H54 (cell line): ENCODE data around the gene FSTL5.

Experiments
- DNase-seq: peaks from one replicate; pipeline ENCODE4 v3.0.0; 2011; ENCODE audit warnings: low spot score, mixed read lengths; ENCODE audit not compliant: insufficient read length
- FAIRE-seq: peaks from 3 replicates; lab custom pipeline; 2011; peaks lifted over from hg19 to GRCh38; lab: Jason Lieb, UNC
- POLR2A ChIP-seq: IDR thresholded peaks from 2 replicates; pipeline ENCODE4 v1.6.1; 2011; ENCODE audit warnings: low read depth, mild to moderate bottlenecking, low read length

The FSTL5 gene

DNA sequence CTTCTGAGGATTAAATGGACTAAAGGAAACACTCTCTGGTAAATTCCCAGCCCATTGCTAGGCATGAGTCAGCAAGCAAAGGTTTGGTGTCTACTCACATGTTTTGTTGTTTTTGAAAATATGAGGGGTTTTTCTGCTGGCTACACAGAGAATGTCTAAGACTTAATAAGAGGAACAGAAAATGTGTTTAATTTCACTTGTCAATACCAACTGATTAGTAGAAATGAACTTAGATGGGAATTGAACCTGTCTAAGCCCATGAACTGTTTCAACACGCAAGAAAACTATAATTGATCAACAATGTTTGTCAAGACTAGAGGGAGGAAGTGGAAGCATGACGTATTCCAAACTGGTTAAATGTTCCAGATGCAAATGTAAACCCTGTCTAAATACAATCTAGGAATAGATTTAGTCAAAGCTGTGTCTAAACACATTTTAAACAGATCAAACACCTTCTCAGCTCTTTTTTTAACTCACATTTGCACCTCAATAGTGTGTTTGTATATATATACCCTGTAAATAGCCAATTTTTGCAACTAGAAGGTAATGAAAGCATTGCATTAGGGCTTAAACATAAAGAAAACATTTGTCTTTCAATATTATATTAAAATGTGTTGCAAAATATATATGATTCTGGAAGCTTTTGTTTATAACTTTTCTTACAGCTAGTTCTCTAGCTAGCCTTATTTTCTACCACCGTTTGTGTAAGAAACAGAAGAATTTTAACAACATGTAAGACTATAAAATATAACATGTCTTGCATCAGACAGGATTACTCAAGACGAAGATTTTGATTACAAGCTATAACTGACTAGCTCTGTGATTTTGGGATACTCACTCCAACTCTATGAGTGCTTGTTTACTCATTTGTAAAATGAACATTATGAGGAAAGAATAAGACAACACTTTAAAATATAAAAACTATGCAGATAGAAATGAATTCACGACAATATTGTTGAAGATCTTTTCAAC lies 607.8 kb downstream of the FSTL5 start:
- DNase-seq, result no peak
- TF ChIP-seq POLR2A, result no peak
- peak; percentile 48 for FAIRE-seq

DNA sequence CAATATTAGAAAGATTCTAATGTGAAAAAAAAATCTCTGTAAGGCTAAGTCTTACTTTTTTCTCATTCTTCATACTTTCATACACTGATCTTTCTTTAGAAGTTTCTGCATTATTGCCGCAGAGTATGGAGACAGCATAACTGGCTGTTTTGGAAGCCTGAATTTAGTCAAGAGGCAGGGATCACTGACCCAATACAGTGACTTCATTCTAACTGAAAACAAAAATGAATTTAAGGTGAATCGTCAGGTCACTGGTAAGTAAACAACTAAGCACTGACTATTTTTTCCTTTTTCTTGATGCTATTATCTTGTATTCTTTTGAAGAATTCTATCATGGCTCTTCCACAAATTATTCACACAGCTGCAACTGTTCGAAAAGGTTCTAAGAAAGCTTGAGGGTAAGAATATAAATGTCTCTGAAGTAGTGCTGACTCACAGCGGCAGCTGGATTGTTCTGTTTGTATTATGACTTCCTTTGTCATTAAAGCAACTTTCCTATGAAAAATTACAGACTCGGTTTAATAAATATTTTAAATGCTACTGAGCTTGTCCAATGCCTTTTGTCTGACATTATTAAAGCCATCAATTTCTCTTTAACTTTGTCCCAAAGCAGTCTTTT lies 609.3 kb downstream of the FSTL5 start:
- peak; percentile 72 for FAIRE-seq
- TF ChIP-seq POLR2A, result no peak
- no peak for DNase-seq

DNA sequence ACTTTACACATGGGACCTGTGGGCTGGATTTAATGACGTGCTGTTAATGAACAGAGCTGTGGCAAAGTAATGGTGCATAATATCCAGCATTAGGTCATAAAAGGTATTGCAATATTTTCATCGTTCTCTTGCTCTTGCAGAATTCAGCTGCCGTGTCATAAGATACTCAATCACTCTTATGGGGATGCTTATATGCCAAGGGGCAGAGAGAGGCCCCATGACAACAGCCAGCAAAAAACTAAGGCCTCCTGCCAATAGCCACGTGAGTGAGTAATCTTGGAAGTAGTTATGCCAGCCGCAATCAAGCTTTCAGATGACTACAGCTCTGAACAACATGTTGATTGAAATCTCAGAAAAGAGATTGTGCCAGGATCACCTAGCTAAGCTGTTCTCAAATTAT lies 616.9 kb downstream of the FSTL5 start:
- FAIRE-seq, result no peak
- no peak for TF ChIP-seq POLR2A

DNA sequence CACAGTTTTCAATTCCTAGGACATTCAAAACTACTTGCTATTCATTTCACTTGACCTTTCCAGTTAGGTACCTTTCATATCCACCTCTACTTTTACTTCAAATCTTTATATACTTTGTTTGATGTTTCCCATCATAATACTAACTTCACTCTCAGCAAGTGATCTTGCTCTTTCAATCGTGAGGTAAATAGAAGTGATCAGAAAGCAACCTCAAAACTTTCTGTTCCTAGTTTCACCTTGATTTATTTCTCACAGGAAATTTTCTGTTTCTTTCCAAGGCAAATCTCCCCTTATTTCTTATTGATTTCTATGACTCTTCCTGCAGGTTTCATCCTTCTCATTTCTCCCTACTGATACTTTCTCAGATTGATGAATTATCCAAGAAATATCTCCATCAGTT lies 623.5 kb downstream of the FSTL5 start:
- DNase-seq (no peak), FAIRE-seq (no peak)
- TF ChIP-seq POLR2A, result no peak

More for the DNA sequence above, 616.9 kb downstream of the FSTL5 start:
- DNase-seq, result no peak

DNA sequence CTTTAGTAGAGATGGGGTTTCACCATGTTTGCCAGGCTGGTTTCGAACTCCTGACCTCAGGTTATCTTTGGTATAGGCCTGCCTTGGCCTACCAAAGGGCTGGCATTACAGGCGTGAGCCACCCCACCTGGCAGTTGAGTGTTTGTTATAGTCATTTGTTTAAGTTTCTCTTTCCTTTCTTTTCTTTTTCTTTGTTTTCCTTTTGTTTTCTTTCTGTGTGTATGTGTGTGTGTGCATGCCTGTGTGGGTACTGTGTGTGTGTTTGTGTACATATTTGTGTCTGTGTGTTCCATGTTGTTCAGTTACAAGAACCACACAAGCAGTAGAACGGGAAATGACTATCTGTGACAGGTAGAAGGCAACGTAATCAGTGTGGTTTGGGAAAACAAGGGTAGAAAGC lies 624.9 kb downstream of the FSTL5 start:
- FAIRE-seq (no peak), DNase-seq (no peak)
- TF ChIP-seq POLR2A, result no peak

DNA sequence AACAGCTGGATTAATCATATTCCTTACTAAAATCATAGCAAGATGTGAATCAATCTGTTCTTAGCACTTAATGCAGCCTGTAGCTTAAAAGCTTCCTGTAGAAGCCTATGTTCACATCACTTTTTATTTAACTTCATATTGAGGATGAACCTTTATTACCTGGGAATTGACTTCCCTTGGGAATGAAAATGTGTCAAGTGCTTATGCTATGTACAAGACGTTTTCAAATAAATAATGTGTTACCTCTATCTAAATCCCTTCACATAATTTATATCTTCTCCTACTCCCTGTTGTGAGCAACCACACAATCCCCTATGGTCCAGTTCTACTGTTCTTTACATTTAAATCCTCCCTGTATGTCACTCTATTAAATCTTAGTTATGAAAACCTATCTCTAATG lies 633.1 kb downstream of the FSTL5 start:
- TF ChIP-seq POLR2A, result no peak
- FAIRE-seq (no peak), DNase-seq (no peak)

DNA sequence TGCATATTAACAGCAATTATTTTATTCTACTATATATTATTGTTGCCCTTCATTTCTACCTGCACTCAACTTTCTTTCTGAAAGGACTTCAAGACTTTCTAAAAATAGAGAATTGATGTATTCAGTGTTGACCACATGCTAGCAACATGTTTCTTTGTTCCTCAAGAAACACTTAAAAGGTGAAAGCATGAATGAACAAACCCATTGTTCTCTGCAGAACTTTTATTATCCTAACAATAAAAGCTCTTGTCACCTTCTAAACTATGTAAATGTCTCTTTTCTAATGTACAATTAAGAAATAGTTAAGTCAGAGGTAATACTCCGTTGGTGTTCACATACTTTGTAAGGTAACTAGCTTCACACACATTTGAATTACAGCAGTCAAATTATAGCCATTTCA lies 638.7 kb downstream of the FSTL5 start:
- no peak for DNase-seq
- TF ChIP-seq POLR2A, result no peak
- no peak for FAIRE-seq

DNA sequence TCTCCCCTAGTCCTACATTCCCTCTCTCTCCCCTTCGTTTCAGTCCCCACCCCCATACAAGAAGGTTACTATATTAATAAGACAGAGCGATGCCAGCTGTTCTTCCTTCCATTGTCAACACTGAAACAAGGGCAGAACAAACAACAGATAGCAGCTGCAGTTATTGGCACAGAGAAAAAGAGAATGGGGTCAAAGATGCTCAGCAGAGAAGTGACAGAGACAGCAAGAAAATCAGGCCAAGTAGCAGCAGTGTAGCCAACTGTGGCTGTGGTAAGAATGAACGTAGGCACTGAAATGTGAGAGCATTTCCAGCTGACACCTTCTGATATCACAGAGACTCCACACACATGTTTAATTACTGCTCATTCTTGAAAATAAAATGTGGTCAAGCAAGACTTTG lies 641.8 kb downstream of the FSTL5 start:
- DNase-seq (no peak), FAIRE-seq (no peak)
- TF ChIP-seq POLR2A, result no peak

DNA sequence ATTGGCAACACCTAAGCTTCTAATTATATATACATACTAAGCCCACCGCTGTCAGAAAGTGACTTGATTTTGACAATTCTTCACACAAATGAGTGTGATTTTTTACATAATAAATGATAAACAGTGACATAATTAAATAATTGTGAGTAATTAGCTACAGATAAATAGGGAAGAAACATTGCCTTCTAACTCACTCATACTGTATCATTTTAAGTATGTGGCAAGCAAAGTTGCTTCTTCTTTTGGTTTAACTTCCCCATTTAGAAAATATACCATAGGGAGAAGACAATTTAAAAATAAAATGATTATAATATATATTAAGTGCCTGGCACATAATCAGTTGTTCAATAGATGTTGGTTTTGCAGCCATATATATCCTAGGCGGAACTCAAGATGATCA lies 644.2 kb downstream of the FSTL5 start:
- TF ChIP-seq POLR2A, result no peak
- no peak for FAIRE-seq
- no peak for DNase-seq

DNA sequence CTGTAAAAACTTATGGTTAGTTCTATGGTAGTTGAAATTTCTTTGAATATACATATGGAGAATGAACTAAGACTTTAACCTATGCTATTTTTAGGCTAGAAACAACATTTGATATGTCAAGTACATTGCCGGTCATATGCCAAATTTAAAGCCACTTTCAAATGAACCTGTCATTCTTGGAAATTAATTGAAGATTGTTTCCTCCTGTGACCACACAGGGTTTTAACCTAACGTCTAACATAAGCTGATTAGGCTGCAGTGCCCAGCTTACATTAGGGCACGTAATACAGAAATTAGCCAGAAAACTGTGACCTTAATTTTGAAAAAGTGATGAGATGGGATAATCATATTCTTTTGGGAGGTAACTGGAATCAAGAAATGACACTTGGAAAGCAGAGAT lies 645.9 kb downstream of the FSTL5 start:
- no peak for TF ChIP-seq POLR2A
- no peak for FAIRE-seq
- no peak for DNase-seq

DNA sequence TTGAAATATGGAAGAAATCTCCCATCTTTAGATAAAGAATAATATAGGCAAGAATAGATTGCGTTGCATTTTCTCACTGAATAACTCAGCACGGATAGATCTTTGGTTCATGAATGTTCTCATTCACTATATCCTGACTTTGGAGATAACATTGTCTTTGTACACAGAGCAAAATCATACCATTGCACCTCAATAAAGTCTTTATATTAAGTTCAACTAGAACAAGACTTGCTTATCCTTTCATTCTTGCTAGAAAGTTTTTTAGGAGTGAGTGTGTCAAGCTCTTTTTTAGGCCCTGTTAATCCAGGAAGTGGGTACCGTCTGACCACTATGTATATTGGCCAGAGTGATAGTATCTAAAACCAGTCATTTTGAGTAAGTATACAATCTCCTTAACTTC lies 658.7 kb downstream of the FSTL5 start:
- TF ChIP-seq POLR2A, result no peak
- DNase-seq (no peak), FAIRE-seq (no peak)

DNA sequence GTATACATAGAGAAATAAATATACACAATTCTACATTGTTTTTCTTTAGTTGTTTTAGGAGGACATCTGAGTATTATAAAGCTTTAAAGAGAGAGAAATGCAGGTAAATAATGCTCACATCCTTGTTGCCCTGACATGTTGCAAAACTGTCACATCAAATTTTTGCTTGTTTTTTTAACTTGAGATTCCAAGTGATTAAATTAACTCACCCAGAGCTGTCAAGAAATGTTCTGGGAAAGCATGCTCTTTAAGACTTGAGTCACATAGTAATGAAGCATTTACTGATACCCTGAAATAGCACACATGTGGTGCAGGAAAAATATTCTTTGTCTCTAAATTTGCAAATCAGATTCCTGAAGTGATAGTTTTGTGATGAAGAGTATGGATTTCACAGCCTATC lies 665.6 kb downstream of the FSTL5 start:
- FAIRE-seq, result no peak
- TF ChIP-seq POLR2A, result no peak
- no peak for DNase-seq

DNA sequence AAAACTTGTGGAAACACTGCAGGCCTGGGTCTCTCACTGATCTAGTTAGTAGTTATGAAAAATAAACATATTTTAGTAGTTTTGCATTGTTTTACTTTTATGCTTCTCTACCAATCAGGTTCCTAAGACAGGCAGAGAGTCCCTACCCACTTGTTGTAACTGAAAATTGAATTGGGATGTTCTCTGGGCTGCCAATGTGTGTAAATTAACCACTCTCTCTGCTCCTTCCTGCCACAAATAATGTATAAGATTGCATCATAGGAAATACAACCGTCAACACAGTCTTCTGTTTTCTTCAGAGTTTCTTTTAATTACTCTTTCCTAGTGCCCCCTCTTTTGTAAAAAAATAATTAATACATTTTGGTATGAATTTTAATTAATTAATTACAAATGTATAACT lies 677.3 kb downstream of the FSTL5 start:
- FAIRE-seq, result no peak

DNA sequence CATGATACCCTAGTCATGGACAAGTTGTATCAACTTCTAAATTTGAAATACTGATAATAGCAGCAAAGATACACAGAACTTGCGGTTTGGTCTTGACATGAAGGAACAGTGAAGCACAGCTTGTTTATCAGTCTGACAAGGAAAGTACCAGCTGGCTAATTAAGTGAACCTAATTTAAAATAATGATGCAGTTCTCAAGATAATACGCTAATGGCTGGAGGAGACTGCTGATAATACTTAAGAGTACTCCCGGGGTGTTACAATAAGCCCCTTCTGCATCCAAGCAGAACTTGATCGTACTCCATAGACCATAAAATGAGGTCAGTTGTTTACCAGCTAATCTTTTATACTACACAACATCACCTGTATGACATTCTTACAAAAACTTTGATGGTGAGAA lies 697.5 kb downstream of the FSTL5 start:
- DNase-seq (no peak), FAIRE-seq (no peak)
- no peak for TF ChIP-seq POLR2A

More for the DNA sequence above, 677.3 kb downstream of the FSTL5 start:
- TF ChIP-seq POLR2A, result no peak
- DNase-seq, result no peak
